Duodenal mucosa (tissue), 2 donors: Measurements from ENCODE around the gene TEAD3.

ENCODE experiments used
- H3K27ac ChIP-seq: one replicate; pipeline ENCODE4 v1.7.0; 2013; ENCODE audit warnings: low read depth, low read length
- H3K27me3 ChIP-seq, 2 donors: one replicate each; pipeline ENCODE4 v1.7.0; 2013; ENCODE audit warnings: low read length in 2 of 2, control low read depth in 1 of 2; ENCODE audit not compliant: insufficient read depth in 2 of 2, control insufficient read depth in 1 of 2
- H3K36me3 ChIP-seq, 2 donors: one replicate each; pipeline ENCODE4 v1.7.0; 2013; ENCODE audit warnings: low read length in 2 of 2, control low read depth in 1 of 2; ENCODE audit not compliant: insufficient read depth in 2 of 2, control insufficient read depth in 1 of 2
- H3K4me1 ChIP-seq, 2 donors: one replicate each; pipeline ENCODE4 v1.7.0; 2013; ENCODE audit warnings: low read length in 2 of 2, control low read depth in 1 of 2; ENCODE audit not compliant: insufficient read depth in 2 of 2, control insufficient read depth in 1 of 2
- H3K4me3 ChIP-seq, 2 donors: one replicate each; pipeline ENCODE4 v1.7.0; 2013; ENCODE audit warnings: low read length in 2 of 2, low read depth in 1 of 2
- H3K9ac ChIP-seq, 2 donors: one replicate each; pipeline ENCODE4 v1.7.0; 2013; ENCODE audit warnings: low read length in 2 of 2, low read depth in 1 of 2
- H3K9me3 ChIP-seq, 2 donors: one replicate each; pipeline ENCODE4 v1.7.0; 2013; ENCODE audit warnings: low read length in 2 of 2, control low read depth in 1 of 2; ENCODE audit not compliant: control insufficient read depth in 1 of 2

TEAD3 gene

GRCh38 chr6:35478259-35478658, 18.6 kb downstream of the TEAD3 start:
- H3K4me1 ChIP-seq, result no peaks in the 10 kb centered on the region
- H3K27me3 ChIP-seq, result no peaks in the 10 kb centered on the region
- peaks cover 3 to 59% of the 10 kb centered on the region in 2 donors for H3K36me3 ChIP-seq
- no peak overlapping the region for H3K4me3 ChIP-seq
- H3K9ac ChIP-seq, result no peak overlapping the region
- no peaks in the 10 kb centered on the region for H3K9me3 ChIP-seq
- H3K27ac ChIP-seq, result no peak overlapping the region

- no peaks in the 10 kb centered on the region for H3K27me3 ChIP-seq
- H3K27ac ChIP-seq, result no peak overlapping the region
- no peaks in the 10 kb centered on the region for H3K4me1 ChIP-seq
- no peak overlapping the region for H3K9ac ChIP-seq
- no peaks in the 10 kb centered on the region for H3K9me3 ChIP-seq
- H3K4me3 ChIP-seq, result no peak overlapping the region
- peaks cover 7 to 58% of the 10 kb centered on the region in 2 donors for H3K36me3 ChIP-seq
Measured at GRCh38 chr6:35477551-35478179, 19.2 kb downstream of the TEAD3 start.

GRCh38 chr6:35477028-35477427, 19.9 kb downstream of the TEAD3 start:
- H3K9ac ChIP-seq, result no peak overlapping the region
- H3K27me3 ChIP-seq, result no peaks in the 10 kb centered on the region
- no peaks in the 10 kb centered on the region for H3K4me1 ChIP-seq
- H3K36me3 ChIP-seq, result peaks cover 7 to 60% of the 10 kb centered on the region in 2 donors
- H3K27ac ChIP-seq, result no peak overlapping the region
- no peak overlapping the region for H3K4me3 ChIP-seq
- no peaks in the 10 kb centered on the region for H3K9me3 ChIP-seq

- H3K4me3 ChIP-seq, result no peak overlapping the region
- no peak overlapping the region for H3K27ac ChIP-seq
- H3K36me3 ChIP-seq, result peaks cover 10 to 66% of the 10 kb centered on the region in 2 donors
- H3K9ac ChIP-seq, result no peak overlapping the region
- peaks cover 3 to 5% of the 10 kb centered on the region in 2 donors for H3K4me1 ChIP-seq
- H3K9me3 ChIP-seq, result no peaks in the 10 kb centered on the region
- no peaks in the 10 kb centered on the region for H3K27me3 ChIP-seq
Measured at GRCh38 chr6:35476004-35476403, 20.9 kb downstream of the TEAD3 start.

GRCh38 chr6:35475573-35475972, 21.3 kb downstream of the TEAD3 start:
- no peaks in the 10 kb centered on the region for H3K9me3 ChIP-seq
- no peak overlapping the region for H3K27ac ChIP-seq
- no peak overlapping the region for H3K9ac ChIP-seq
- peaks cover 7 to 9% of the 10 kb centered on the region in 2 donors for H3K4me1 ChIP-seq
- peaks cover 11 to 66% of the 10 kb centered on the region in 2 donors for H3K36me3 ChIP-seq
- no peak overlapping the region for H3K4me3 ChIP-seq
- no peaks in the 10 kb centered on the region for H3K27me3 ChIP-seq

GRCh38 chr6:35474942-35475570, 21.8 kb downstream of the TEAD3 start:
- Histone ChIP-seq H3K9ac (no peak overlapping the region), H3K36me3 (peaks cover 12 to 68% of the 10 kb centered on the region in 2 donors), H3K27ac (no peak overlapping the region), H3K9me3 (no peaks in the 10 kb centered on the region), H3K4me1 (peaks cover 12 to 13% of the 10 kb centered on the region in 2 donors), H3K4me3 (no peak overlapping the region), H3K27me3 (no peaks in the 10 kb centered on the region)

GRCh38 chr6:35474131-35474941, 22.5 kb downstream of the TEAD3 start:
- H3K4me3 ChIP-seq, result no peak overlapping the region
- no peak overlapping the region for H3K9ac ChIP-seq
- H3K9me3 ChIP-seq, result no peaks in the 10 kb centered on the region
- H3K4me1 ChIP-seq, result peaks cover 18% of the 10 kb centered on the region in 2 donors
- H3K27ac ChIP-seq, result no peak overlapping the region
- no peaks in the 10 kb centered on the region for H3K27me3 ChIP-seq
- peaks cover 14 to 65% of the 10 kb centered on the region in 2 donors for H3K36me3 ChIP-seq

GRCh38 chr6:35473850-35474130, 23.1 kb downstream of the TEAD3 start:
- Histone ChIP-seq H3K9ac (no peak overlapping the region), H3K4me1 (peaks cover 18% of the 10 kb centered on the region in 2 donors), H3K27ac (no peak overlapping the region), H3K9me3 (no peaks in the 10 kb centered on the region), H3K36me3 (peaks cover 14 to 63% of the 10 kb centered on the region in 2 donors), H3K4me3 (no peak overlapping the region), H3K27me3 (no peaks in the 10 kb centered on the region)

- H3K36me3 ChIP-seq, result peaks cover 14 to 59% of the 10 kb centered on the region in 2 donors
- H3K4me1 ChIP-seq, result peaks cover 18% of the 10 kb centered on the region in 2 donors
- H3K27me3 ChIP-seq, result no peaks in the 10 kb centered on the region
- H3K27ac ChIP-seq, result no peak overlapping the region
- H3K4me3 ChIP-seq, result no peak overlapping the region
- no peak overlapping the region for H3K9ac ChIP-seq
- no peaks in the 10 kb centered on the region for H3K9me3 ChIP-seq
Measured at GRCh38 chr6:35473075-35473849, 23.6 kb downstream of the TEAD3 start.
